Left colon (tissue), 2 donors: ENCODE data around the gene SF3B3. TPM values are rescaled to one million over a fixed set of nuclear protein-coding genes. Genes with fewer than 3 reads are reported as not detected.
"Not testable (repeated sequence)": the region's sequence is repeated elsewhere in the genome, so short reads cannot be mapped to it uniquely, and the experiment has no call there.

Experiments
- ATAC-seq: fragments of 200-7000 bp; cut with Tn5 transposase; one replicate; pipeline ENCODE4 v1.9.1; 2020; ENCODE audit warnings: mild to moderate bottlenecking, moderate library complexity
- DNase-seq, 2 donors: peaks; one replicate each; pipeline ENCODE4 v3.0.0-alpha.2; 2020
- intact Hi-C, 2 donors: fragments of 100-400 bp; cut with DNase I in 1 of 2; cut with micrococcal nuclease in 1 of 2; formaldehyde crosslinking; loops; one replicate each; pipeline versions ENCODE4 v1.11.2 to v1.14.0; 2022; cut with DNase I, micrococcal nuclease
- total RNA-seq, 2 donors: library from RNA; stranded (reverse); fragmentation: NEBNext Ultra II Directional; extraction: Animal tissue kit (Norgen Biotek cat#: 25700); gene quantifications; one replicate each; pipeline ENCODE4 v1.2.1, GENCODE V29; 2021
- donor health status: DM: no; HTN: no; CAD: no.
- donor health status: DM: yes; HTN: yes; CAD: no.

Gene SF3B3
- total RNA-seq, 2 donors from 2014 or later: 133 to 168 TPM

- intact Hi-C loops: no loop called here
- DNase-seq (no peak), ATAC-seq (no peak)
These were observed 53.7 kb downstream of the SF3B3 start for GRCh38 chr16:70577256-70577698.

DNA sequence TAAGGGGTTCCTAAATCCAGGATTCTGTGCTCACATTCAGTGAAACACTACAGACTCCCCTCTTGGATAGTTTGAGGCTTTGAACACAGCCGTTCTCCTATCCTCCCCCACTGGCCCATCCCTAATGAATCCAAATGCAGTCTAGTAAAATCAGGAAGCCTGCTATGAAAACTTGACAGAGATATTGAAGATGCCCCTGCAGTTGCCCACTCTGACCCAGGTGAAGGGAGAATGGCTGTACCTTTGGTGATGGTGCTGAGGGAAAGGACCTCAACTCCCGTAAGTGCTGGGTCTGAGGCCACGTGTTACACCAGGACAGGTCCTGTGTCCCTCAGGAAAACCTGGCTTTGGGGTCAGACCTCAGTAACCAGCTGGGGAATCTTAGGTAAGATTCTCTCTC lies 54.4 kb downstream of the SF3B3 start:
- no peak for ATAC-seq
- intact Hi-C loops: no loop called here
- no peak for DNase-seq

DNA sequence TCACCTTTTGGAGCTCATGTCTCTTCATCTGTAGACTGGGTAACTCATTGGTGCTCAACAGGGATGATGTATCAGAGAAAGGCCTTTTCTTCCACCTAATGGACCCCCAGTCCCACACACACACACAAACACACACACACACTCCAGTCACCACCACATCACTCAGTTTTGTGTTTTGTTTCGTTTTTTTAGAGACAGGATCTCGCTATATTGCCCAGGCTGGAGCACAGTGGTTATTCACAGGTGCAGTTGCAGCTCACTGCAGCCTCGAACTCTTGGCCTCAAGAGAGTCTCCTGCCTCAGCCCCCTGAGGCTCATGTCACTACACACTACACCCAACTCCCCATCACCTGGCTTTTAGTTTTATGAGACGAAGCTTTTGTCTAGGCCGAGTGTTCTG lies 55.6 kb downstream of the SF3B3 start:
- intact Hi-C loops: no loop called here
- ATAC-seq: no peak
- no peak for DNase-seq

- DNase-seq (peak; percentile 43 to 63), ATAC-seq (peak; percentile 68)
- intact Hi-C loops: no loop called here
These were observed 56.3 kb downstream of the SF3B3 start for GRCh38 chr16:70579648-70580630.

DNA sequence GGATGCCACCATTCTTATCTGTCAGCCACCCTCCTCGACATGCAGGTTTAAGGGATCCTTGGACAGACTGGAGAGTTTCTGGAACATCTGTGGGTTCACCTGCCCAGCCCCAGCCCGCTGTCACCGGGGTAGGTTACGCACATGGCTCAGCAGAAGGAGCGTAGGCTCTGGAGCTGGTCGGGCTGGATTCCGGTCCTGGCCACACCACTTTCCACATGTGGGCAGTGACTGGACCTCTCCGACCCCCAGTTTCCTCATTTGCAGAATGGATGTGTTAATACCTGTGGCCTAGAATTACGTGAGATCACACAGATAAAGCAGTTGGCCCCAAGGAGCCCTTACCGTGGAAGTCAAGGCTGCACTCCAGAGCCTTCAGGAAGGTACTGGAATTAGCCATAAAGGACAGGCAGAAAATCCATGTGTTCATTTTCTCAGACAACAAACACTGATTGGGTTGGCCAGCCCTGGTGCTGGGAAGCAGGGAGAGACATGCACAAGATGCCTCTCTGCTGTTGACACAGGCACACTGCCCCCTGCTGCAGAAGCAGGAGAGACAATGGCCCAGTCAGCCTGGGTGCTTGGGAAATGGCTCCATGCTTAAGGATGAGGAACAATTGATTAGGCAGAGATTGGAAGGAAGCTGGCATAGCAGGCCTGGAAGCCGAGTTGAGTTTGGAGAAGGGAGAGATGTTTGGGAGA lies 58.8 kb downstream of the SF3B3 start:
- intact Hi-C loops: no loop called here

GRCh38 chr16:70586731-70587130 lies 63.1 kb downstream of the SF3B3 start:
- ATAC-seq (no peak), DNase-seq (no peak)
- intact Hi-C loops: no loop called here

More for the DNA sequence above, 58.8 kb downstream of the SF3B3 start:
- ATAC-seq (no peak), DNase-seq (no peak)

DNA sequence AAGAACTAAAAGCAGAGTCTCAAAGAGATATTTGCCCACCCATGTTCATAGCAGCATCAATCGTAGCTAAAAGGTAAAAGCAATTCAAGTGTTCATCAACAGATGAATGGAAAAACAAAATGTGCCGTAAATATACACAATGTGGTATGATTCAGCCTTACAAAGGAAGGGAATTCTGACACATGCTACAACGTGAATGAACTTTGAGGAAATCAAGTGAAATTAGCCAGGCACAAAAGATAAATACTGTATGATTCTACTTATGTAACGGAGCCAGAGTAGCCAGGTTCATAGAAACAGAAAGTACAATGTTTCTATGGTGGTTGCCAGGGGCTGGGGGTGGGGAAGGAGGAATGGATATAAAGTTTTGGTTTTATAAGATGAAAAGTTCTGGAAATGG lies 64.9 kb downstream of the SF3B3 start:
- ATAC-seq (no peak), DNase-seq (no peak)

DNA sequence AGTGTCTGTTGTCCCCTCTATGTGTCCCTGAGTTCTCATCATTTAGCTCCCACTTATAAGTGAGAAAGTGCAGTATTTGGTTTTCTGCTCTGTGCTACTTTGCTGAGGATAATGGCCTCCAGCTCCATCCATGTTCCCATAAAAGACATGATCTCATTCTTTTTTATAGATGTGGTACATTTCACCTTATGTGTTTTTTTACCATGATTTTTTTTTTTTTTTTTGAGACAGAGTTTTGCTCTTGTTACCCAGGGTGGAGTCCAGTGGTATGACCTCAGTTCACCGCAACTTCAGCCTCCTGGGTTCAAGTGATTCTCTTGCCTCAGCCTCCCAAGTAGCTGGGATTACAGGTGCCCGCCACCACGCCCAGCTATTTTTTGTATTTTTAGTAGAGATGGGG lies 65.8 kb downstream of the SF3B3 start:
- DNase-seq, intact Hi-C loops, ATAC-seq: not testable (repeated sequence)

More for the DNA sequence above, 64.9 kb downstream of the SF3B3 start:
- intact Hi-C loops: no loop called here

DNA sequence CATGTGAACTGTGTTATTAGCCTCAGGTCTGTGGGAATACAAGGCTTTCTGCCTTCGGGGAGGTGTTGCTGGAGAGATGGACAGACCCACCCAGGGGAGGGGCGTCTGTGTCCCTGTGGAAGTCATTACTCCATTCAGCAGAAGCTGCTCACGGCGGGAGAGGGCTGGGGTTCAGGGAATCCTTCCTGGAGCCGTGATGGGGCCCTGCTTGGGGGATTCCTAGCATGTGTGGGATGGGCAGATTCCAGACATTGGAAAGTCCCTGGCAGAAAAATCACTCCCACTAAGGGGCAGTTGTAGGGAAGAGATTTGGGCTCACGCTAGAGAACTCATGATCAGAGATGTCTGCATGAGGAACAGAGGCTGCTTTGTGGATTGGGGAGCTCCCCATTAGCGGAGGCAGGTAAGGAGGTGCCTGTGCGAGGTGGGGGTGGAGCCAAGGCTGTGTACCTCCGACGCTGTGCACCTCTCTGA lies 66.4 kb downstream of the SF3B3 start:
- DNase-seq (peak in 1 of 2 donors; percentile 32), ATAC-seq (no peak)
- intact Hi-C loops: no loop called here

DNA sequence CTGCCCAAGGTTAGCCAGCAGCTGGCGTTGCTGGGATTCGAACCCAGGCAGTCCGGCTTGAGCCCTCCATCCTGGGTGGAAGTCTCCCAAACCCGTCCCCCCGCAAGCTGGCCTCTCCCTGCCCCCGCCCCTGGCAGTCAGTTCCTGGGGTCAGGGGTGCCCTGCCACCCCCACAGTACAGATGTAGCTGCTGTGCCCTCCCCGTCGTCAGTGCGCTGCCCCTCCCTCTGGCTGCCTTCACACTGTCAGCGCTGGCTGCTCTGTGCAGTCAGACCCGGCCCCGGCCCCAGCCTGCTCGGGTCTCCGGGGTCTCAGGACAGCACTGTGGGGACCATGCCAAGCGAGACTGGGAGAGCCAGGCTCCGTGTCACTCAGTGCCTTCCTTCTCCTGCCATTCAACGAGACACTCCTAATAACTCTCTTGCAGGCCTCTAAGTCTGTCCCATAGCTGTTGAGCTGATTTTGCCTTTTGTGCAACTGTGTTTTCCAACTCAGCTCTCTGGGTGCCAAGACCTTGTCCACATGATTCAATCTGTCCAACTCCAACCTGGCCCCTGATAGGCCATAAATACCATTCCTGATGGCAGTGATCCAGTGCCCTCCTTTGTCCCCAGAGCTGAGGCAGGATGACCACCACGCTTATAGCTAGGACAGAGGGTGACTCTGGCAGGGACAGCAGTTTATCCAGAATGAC lies 67.3 kb downstream of the SF3B3 start:
- DNase-seq (no peak), ATAC-seq (no peak)
- intact Hi-C loops: no loop called here

DNA sequence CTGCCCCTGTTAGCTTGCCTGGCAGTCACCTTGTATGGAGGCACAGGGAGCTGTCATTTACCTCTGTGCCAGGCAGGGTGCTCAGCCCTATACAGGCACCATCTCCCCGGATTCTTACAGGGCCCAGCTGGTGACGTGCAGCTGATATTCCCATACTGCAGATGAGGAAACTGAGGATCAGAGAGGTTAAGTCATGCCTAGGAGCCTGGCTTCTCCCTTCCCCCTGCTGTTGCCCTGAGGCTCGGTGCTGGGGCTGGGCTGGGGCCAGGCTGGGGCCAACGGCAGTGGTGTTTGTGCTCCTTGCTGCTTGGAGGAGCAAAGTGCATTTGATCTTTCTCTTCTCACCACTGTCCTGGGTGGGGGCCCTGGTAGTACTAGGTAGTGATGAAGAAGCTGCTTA lies 68.0 kb downstream of the SF3B3 start:
- intact Hi-C loops: no loop called here
- peak; percentile 64 for ATAC-seq

DNA sequence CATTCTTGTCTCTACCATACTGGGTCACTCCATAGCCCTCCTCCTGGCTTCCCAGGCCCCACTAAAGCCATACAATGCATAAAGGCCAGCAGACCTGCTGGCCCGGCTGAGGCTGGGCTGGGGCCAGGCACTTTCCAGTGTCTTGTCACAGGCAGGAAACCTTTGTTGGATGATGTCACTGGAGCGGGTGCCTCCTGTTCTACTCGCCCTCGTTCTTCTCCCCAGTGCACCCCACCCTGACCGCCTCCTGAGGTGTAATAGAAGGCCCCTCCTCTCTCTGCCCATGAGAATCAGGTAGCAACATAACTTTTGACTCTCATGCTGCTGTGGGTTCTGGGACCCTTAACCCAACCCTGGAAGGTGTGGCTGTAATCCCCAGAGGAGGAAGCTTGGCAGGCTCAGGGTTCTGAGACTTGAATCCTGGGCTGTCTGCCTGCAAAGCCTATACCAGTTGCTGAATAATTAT lies 68.5 kb downstream of the SF3B3 start:
- ATAC-seq (peak; percentile 39), DNase-seq (no peak)
- intact Hi-C loops: no loop called here

More for the DNA sequence above, 68.0 kb downstream of the SF3B3 start:
- DNase-seq: no peak

GRCh38 chr16:70593544-70593943 lies 69.9 kb downstream of the SF3B3 start:
- ATAC-seq: no peak
- no peak for DNase-seq
- intact Hi-C loops: no loop called here

- ATAC-seq: no peak
- DNase-seq: no peak
- intact Hi-C loops: no loop called here
These were observed 71.0 kb downstream of the SF3B3 start for GRCh38 chr16:70594569-70594968.

DNA sequence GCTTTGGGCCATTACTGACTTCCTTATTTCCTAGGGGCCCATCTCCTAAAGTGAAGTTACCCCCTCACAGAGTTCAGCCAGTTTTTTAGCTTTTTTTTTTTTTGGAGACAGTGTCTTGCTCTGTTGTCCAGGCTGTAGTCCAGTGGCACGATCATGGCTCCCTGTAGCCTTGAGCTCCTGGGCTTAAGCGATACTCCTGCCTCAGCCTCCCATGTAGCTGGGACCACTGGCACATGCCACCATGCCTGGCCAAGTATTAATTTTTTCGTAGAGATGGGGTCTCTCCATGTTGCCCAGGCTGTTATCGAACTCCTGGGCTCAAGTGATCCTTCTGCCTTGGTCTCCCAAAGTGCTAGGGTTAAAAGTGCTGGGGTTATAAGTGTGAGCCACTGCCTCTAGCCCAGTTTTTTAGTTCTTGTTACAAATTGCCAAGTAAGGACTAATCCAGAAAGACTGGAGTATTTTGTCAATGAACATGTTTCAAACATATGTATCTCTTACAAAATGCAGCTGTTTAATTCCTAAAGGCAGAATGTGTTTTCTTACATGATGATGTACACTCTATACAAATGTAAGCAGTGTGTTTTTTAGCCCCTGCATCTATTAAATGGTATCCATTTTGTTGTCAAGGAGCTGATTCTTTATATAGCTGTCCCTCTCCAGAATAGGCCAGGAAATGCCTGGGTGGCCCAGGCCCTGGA lies 73.7 kb downstream of the SF3B3 start:
- DNase-seq (no peak), ATAC-seq (no peak)
- intact Hi-C loops: no loop called here

- DNase-seq: no peak
- no peak for ATAC-seq
- intact Hi-C loops: no loop called here
These were observed 75.4 kb downstream of the SF3B3 start for GRCh38 chr16:70598937-70599503.

GRCh38 chr16:70600730-70601129 lies 77.1 kb downstream of the SF3B3 start:
- no peak for ATAC-seq
- intact Hi-C loops: no loop called here
- DNase-seq: no peak
